Uterus (tissue), 4 donors: Measurements from ENCODE around the gene SFR1. TPM values are rescaled to one million over a fixed set of nuclear protein-coding genes. Genes with fewer than 3 reads are reported as not detected.

ENCODE experiments used
- DNase-seq, 2 donors: peaks; one replicate each; pipeline ENCODE4 v3.0.0-alpha.2; 2019 to 2020
- H3K27ac ChIP-seq, 2 donors: fragments of 200-600 bp; sonication (generic); 1 replicate in 1 of 2; 2 replicates in 1 of 2; pipeline ENCODE4 v1.5.1; 2016 to 2018
- H3K27me3 ChIP-seq, 2 donors: fragments of 200-600 bp; sonication (generic); one replicate each; pipeline ENCODE4 v1.5.1; 2018 to 2019; ENCODE audit warnings: control low read depth in 1 of 2
- H3K36me3 ChIP-seq, 2 donors: fragments of 200-600 bp; sonication (generic); one replicate each; pipeline ENCODE4 v1.5.1; 2019; ENCODE audit warnings: control low read depth in 1 of 2
- H3K4me1 ChIP-seq, 2 donors: fragments of 200-600 bp; sonication (generic); one replicate each; pipeline ENCODE4 v1.5.1; 2018 to 2019; ENCODE audit warnings: control low read depth in 1 of 2
- H3K4me3 ChIP-seq, 2 donors: fragments of 200-600 bp; sonication (generic); 1 replicate in 1 of 2; 2 replicates in 1 of 2; pipeline ENCODE4 v1.5.1; 2018 to 2019; ENCODE audit warnings: mild to moderate bottlenecking in 1 of 2
- H3K9me3 ChIP-seq, 2 donors: fragments of 200-600 bp; sonication (generic); one replicate each; pipeline ENCODE4 v1.5.1; 2019; ENCODE audit warnings: control low read depth in 1 of 2
- CTCF ChIP-seq, 4 experiments: fragments of 200-600 bp in 2 of 4; fragments of 450-650 bp in 2 of 4; sonication (generic) in 2 of 4; IDR thresholded peaks; one replicate each; pipeline ENCODE4 v1.5.1; 2016 to 2019; ENCODE audit warnings: antibody characterized with exemption in 4 of 4, mild to moderate bottlenecking in 2 of 4, moderate library complexity in 1 of 4
- POLR2A ChIP-seq, 2 donors: fragments of 450-650 bp; IDR thresholded peaks; one replicate each; pipeline ENCODE4 v1.6.1; 2016; ENCODE audit warnings: antibody characterized with exemption in 2 of 2, mild to moderate bottlenecking in 1 of 2, moderate library complexity in 1 of 2
- intact Hi-C: fragments of 100-400 bp; cut with DNase I; formaldehyde crosslinking; loops from one replicate; pipeline ENCODE4 v1.15.1; 2023; ENCODE audit warnings: low total_unique reads
- total RNA-seq, 4 donors: library from RNA; depleted of rRNA in 3 of 4; stranded (reverse); fragments of >200 nt in 3 of 4; gene quantifications; one replicate each; pipeline versions ENCODE4 v1.1.0 to v1.2.4, GENCODE V29; 2014 to 2023
- donor health status: DM: yes; HTN: yes; CAD: no.

Gene SFR1
- total RNA-seq, 4 donors from 2014 or later: 4.1 to 12.8 (median 10.5) TPM

GRCh38 chr10:104117839-104118323, 4.1 kb upstream of the SFR1 start:
- H3K27me3 ChIP-seq: no peaks in the 10 kb centered on the region
- no peak overlapping the region for H3K4me3 ChIP-seq
- intact Hi-C loops: no loop called here
- H3K27ac ChIP-seq: no peak overlapping the region
- DNase-seq: no peak
- peaks cover 0 to 5% of the 10 kb centered on the region in 2 donors for H3K4me1 ChIP-seq
- no peak for TF ChIP-seq CTCF (IDR thresholded peaks at IDR 0.05)
- TF ChIP-seq POLR2A (IDR thresholded peaks at IDR 0.05): no peak
- H3K9me3 ChIP-seq: no peaks in the 10 kb centered on the region
- H3K36me3 ChIP-seq: no peaks in the 10 kb centered on the region

GRCh38 chr10:104119996-104120395, 2.0 kb upstream of the SFR1 start:
- no peaks in the 10 kb centered on the region for H3K9me3 ChIP-seq
- no peaks in the 10 kb centered on the region for H3K36me3 ChIP-seq
- no peak for DNase-seq
- no peak overlapping the region for H3K4me3 ChIP-seq
- H3K27me3 ChIP-seq: no peaks in the 10 kb centered on the region
- H3K27ac ChIP-seq: peak overlapping the region; percentile 99
- H3K4me1 ChIP-seq: peaks cover 0 to 5% of the 10 kb centered on the region in 2 donors
- intact Hi-C loops: no loop called here
- TF ChIP-seq CTCF (IDR thresholded peaks at IDR 0.05): no peak
- TF ChIP-seq POLR2A (IDR thresholded peaks at IDR 0.05): no peak

GRCh38 chr10:104120512-104120902, 1.5 kb upstream of the SFR1 start:
- H3K4me3 ChIP-seq: peak overlapping the region; percentile 66 to 80
- peak overlapping the region; percentile 99 for H3K27ac ChIP-seq
- TF ChIP-seq CTCF (IDR thresholded peaks at IDR 0.05): no peak
- TF ChIP-seq POLR2A (IDR thresholded peaks at IDR 0.05): no peak
- intact Hi-C loops: no loop called here
- no peak for DNase-seq
- peaks cover 0 to 5% of the 10 kb centered on the region in 2 donors for H3K4me1 ChIP-seq
- H3K9me3 ChIP-seq: no peaks in the 10 kb centered on the region
- no peaks in the 10 kb centered on the region for H3K36me3 ChIP-seq
- no peaks in the 10 kb centered on the region for H3K27me3 ChIP-seq

- H3K9me3 ChIP-seq: no peaks in the 10 kb centered on the region
- TF ChIP-seq POLR2A (IDR thresholded peaks at IDR 0.05): peak; percentile 43 to 47
- peak in 2 of 4 experiments; percentile 2 to 12 for TF ChIP-seq CTCF (IDR thresholded peaks at IDR 0.05)
- peaks cover 0 to 5% of the 10 kb centered on the region in 2 donors for H3K4me1 ChIP-seq
- H3K27me3 ChIP-seq: no peaks in the 10 kb centered on the region
- H3K36me3 ChIP-seq: no peaks in the 10 kb centered on the region
- DNase-seq: peak; percentile 93 to 97
- intact Hi-C loops: no loop called here
- H3K27ac ChIP-seq: peak overlapping the region; percentile 99
- H3K4me3 ChIP-seq: peak overlapping the region; percentile 66 to 80
Observed at GRCh38 chr10:104120903-104121484, 977 bp upstream of the SFR1 start.

- Histone ChIP-seq H3K27ac (peak overlapping the region; percentile 99), H3K9me3 (no peaks in the 10 kb centered on the region), H3K4me1 (peaks cover 0 to 5% of the 10 kb centered on the region in 2 donors), H3K27me3 (no peaks in the 10 kb centered on the region), H3K36me3 (no peaks in the 10 kb centered on the region), H3K4me3 (peak overlapping the region; percentile 60 to 80)
- no peak for TF ChIP-seq POLR2A (IDR thresholded peaks at IDR 0.05)
- no peak for TF ChIP-seq CTCF (IDR thresholded peaks at IDR 0.05)
- intact Hi-C loops: no loop called here
- no peak for DNase-seq
Observed at GRCh38 chr10:104122225-104123107, 495 bp downstream of the SFR1 start.
